GM19468 (cell line): Measurements from ENCODE around the gene FCER2.
A peak's percentile ranks its signal among the peaks of the same experiment; 100 is the strongest.

ENCODE experiments used
- ATAC-seq: cut with Tn5 transposase; IDR thresholded peaks from one replicate; pipeline ENCODE4 v1.9.1; 2021; ENCODE audit warnings: mild to moderate bottlenecking, moderate library complexity, moderate number of reproducible peaks; ENCODE audit not compliant: unreplicated experiment; ENCODE audit errors: extremely low read depth

FCER2 gene

GRCh38 chr19:7734220-7735203 is 32.6 kb upstream of the FCER2 start:
- no peak for ATAC-seq

- ATAC-seq, result no peak
Measured at GRCh38 chr19:7733376-7733775, 31.4 kb upstream of the FCER2 start.

GRCh38 chr19:7732045-7732444 is 30.1 kb upstream of the FCER2 start, which contains the start of gene CLEC4G:
CLEC4G (minus strand) TSS chr19:7732110; CDS start chr19:7732102, 8 bp downstream.
- no peak for ATAC-seq

- ATAC-seq, result no peak
Measured at GRCh38 chr19:7731615-7732014, 29.7 kb upstream of the FCER2 start.

GRCh38 chr19:7731218-7731595 is 29.3 kb upstream of the FCER2 start:
- ATAC-seq, result no peak

- no peak for ATAC-seq
Measured at GRCh38 chr19:7730286-7731217, 28.6 kb upstream of the FCER2 start.

GRCh38 chr19:7729831-7730285 is 27.9 kb upstream of the FCER2 start:
- no peak for ATAC-seq

- ATAC-seq, result no peak
Measured at GRCh38 chr19:7729211-7729610, 27.3 kb upstream of the FCER2 start.

GRCh38 chr19:7725791-7726190 is 23.9 kb upstream of the FCER2 start:
- ATAC-seq, result no peak

- ATAC-seq, result peak; percentile 26
Measured at GRCh38 chr19:7722231-7722651, 20.3 kb upstream of the FCER2 start.

GRCh38 chr19:7720351-7720750 is 18.4 kb upstream of the FCER2 start:
- ATAC-seq, result no peak

- ATAC-seq, result no peak
Measured at GRCh38 chr19:7718668-7719067, 16.7 kb upstream of the FCER2 start.

- ATAC-seq, result no peak
Measured at GRCh38 chr19:7716762-7717161, 14.8 kb upstream of the FCER2 start.

- no peak for ATAC-seq
Measured at GRCh38 chr19:7715671-7716070, 13.7 kb upstream of the FCER2 start.

- ATAC-seq, result no peak
Measured at GRCh38 chr19:7710616-7711015, 8.7 kb upstream of the FCER2 start.

GRCh38 chr19:7709932-7710460 is 8.1 kb upstream of the FCER2 start:
- ATAC-seq, result no peak

- ATAC-seq, result no peak
Measured at GRCh38 chr19:7706955-7707456, 5.1 kb upstream of the FCER2 start.

GRCh38 chr19:7706188-7706954 is 4.4 kb upstream of the FCER2 start:
- ATAC-seq, result no peak

- ATAC-seq, result no peak
Measured at GRCh38 chr19:7705387-7706187, 3.7 kb upstream of the FCER2 start.
